GM12878 (cell line): ENCODE measurements around the gene SCYL1. TPM values are rescaled to one million over a fixed set of nuclear protein-coding genes. Genes with fewer than 3 reads are reported as not detected.
A peak's percentile ranks its signal among the peaks of the same experiment; 100 is the strongest.

Source experiments
- ASH2L ChIP-seq: fragments of 300-600, 200-600 bp; sonication (generic); IDR thresholded peaks from 2 replicates; pipeline ENCODE4 v1.6.1; 2017; ENCODE audit warnings: low read depth, mild to moderate bottlenecking, borderline replicate concordance
- CBX5 ChIP-seq: sonication (generic); IDR thresholded peaks from 2 replicates; pipeline ENCODE4 v1.6.1; 2016; ENCODE audit warnings: low read depth, moderate library complexity, mild to moderate bottlenecking, inconsistent platforms
- CHD1 ChIP-seq: IDR thresholded peaks from 2 replicates; pipeline ENCODE4 v1.6.1; 2012; ENCODE audit warnings: low read depth, low read length, improper control_type of control experiment
- CREB1 ChIP-seq: IDR thresholded peaks from 2 replicates; pipeline ENCODE4 v1.6.1; 2012; ENCODE audit warnings: low read depth, mild to moderate bottlenecking, inconsistent platforms
- DPF2 ChIP-seq: fragments of 450-650 bp; IDR thresholded peaks from 2 replicates; pipeline ENCODE4 v1.6.1; 2017; ENCODE audit warnings: mild to moderate bottlenecking
- FOXK2 ChIP-seq: fragments of 450-650 bp; IDR thresholded peaks from 2 replicates; pipeline ENCODE4 v1.6.1; 2017; ENCODE audit warnings: mild to moderate bottlenecking, moderate library complexity
- GATAD2B ChIP-seq: fragments of 450-650 bp; conservative IDR thresholded peaks from 2 replicates; pipeline ENCODE4 v1.6.1; 2017; ENCODE audit warnings: low read depth, mild to moderate bottlenecking, moderate library complexity
- IKZF2 ChIP-seq, 2 experiments: fragments of 450-650 bp; IDR thresholded peaks; 2 replicates each; pipeline ENCODE4 v1.6.1; 2017; ENCODE audit warnings: mild to moderate bottlenecking in 2 of 2, moderate library complexity in 2 of 2
- MTA2 ChIP-seq: fragments of 450-650 bp; IDR thresholded peaks from 2 replicates; pipeline ENCODE4 v1.6.1; 2016; ENCODE audit warnings: low read depth, mild to moderate bottlenecking, moderate library complexity
- NFYB ChIP-seq: IDR thresholded peaks from 2 replicates; pipeline ENCODE4 v1.6.1; 2011; ENCODE audit warnings: low read depth, mild to moderate bottlenecking, low read length, improper control_type of control experiment, moderate library complexity; ENCODE audit not compliant: insufficient read depth
- NKRF ChIP-seq: fragments of 450-650 bp; conservative IDR thresholded peaks from 2 replicates; pipeline ENCODE4 v1.6.1; 2017; ENCODE audit warnings: mild to moderate bottlenecking, moderate library complexity
- NR2C1 ChIP-seq: fragments of 450-650 bp; IDR thresholded peaks from 2 replicates; pipeline ENCODE4 v1.6.1; 2017; ENCODE audit warnings: antibody characterized with exemption, mild to moderate bottlenecking, moderate library complexity
- NRF1 ChIP-seq: conservative IDR thresholded peaks from 2 replicates; pipeline ENCODE4 v1.6.1; 2011; ENCODE audit warnings: mild to moderate bottlenecking, low read depth, low read length, improper control_type of control experiment
- POLR2AphosphoS5 ChIP-seq: IDR thresholded peaks from 2 replicates; pipeline ENCODE4 v1.6.1; 2011; ENCODE audit warnings: mild to moderate bottlenecking, low read length, inconsistent platforms
- RAD51 ChIP-seq: fragments of 450-650 bp; IDR thresholded peaks from 2 replicates; pipeline ENCODE4 v1.6.1; 2016; ENCODE audit warnings: moderate library complexity, mild to moderate bottlenecking, inconsistent platforms
- SMARCA5 ChIP-seq: fragments of 450-650 bp; IDR thresholded peaks from 2 replicates; pipeline ENCODE4 v1.6.1; 2017; ENCODE audit warnings: mild to moderate bottlenecking
- TBL1XR1 ChIP-seq: IDR thresholded peaks from 2 replicates; pipeline ENCODE4 v1.6.1; 2012; ENCODE audit warnings: low read depth, low read length, improper control_type of control experiment
- TCF12 ChIP-seq: IDR thresholded peaks from 2 replicates; pipeline ENCODE4 v1.6.1; 2011; ENCODE audit warnings: low read depth, mild to moderate bottlenecking, low read length
- TCF7 ChIP-seq: IDR thresholded peaks from 2 replicates; pipeline ENCODE4 v1.6.1; 2014; ENCODE audit warnings: antibody characterized with exemption, borderline replicate concordance
- USF2 ChIP-seq: IDR thresholded peaks from 2 replicates; pipeline ENCODE4 v1.6.1; 2011; ENCODE audit warnings: low read depth, low read length, improper control_type of control experiment, borderline replicate concordance
- YY1 ChIP-seq: IDR thresholded peaks from 2 replicates; pipeline ENCODE4 v1.6.1; 2011; ENCODE audit warnings: low read depth, mild to moderate bottlenecking, low read length
- ZNF274 ChIP-seq: IDR thresholded peaks from one replicate; pipeline ENCODE4 v1.8.0; 2011; ENCODE audit not compliant: insufficient read length, insufficient read depth
- ZNF622 ChIP-seq: fragments of 450-650 bp; IDR thresholded peaks from 2 replicates; pipeline ENCODE4 v1.6.1; 2017; ENCODE audit warnings: mild to moderate bottlenecking, inconsistent platforms
- ZNF687 ChIP-seq: fragments of 450-650 bp; IDR thresholded peaks from 2 replicates; pipeline ENCODE4 v1.6.1; 2017; ENCODE audit warnings: mild to moderate bottlenecking, moderate library complexity
- polyA plus RNA-seq, 11 experiments: library from polyadenylated mRNA; depleted of rRNA in 4 of 11; unstranded in 6 of 11; stranded (reverse) in 5 of 11; fragments of >200 nt; fragmentation: Nextera tagmentation in 4 of 11; fragmentation: Illumina TruSeq in 1 of 11; extraction: Ambion mirVana in 4 of 11; extraction: Trizol in 1 of 11; gene quantifications; 1 replicate in 1 of 11; 2 replicates in 10 of 11; pipeline versions ENCODE4 v1.2.1 to v1.2.3, GENCODE V29; 2011 to 2016; ENCODE audit warnings: inconsistent platforms in 2 of 11, missing spikeins in 2 of 11, low read depth in 1 of 11
- total RNA-seq, 4 experiments: library from RNA; depleted of rRNA in 3 of 4; stranded (reverse); fragments of >200 nt in 3 of 4; fragmentation: Illumina TruSeq in 1 of 4; extraction: Trizol in 1 of 4; gene quantifications; 2 replicates each; pipeline versions ENCODE4 v1.2.1 to v1.2.3, GENCODE V29; 2013 to 2021

SCYL1 gene
- total and polyA plus RNA-seq, 10 of the 15 experiments (the other 5 are each of a cell fraction or from before 2014, with no cell fraction given), result 0.80 to 82.7 (median 51.2) TPM

GRCh38 chr11:65569973-65570918, 45.4 kb downstream of the SCYL1 start, which contains the start of gene ZNRD2 (continued):
- TF ChIP-seq NKRF (peak; percentile 76; the same call in 1 of the 2 replicates), TBL1XR1 (peak; percentile 89; the same call in 1 of the 2 replicates), GATAD2B (no peak; the same call in none of the 2 replicates), TCF7 (no peak), CBX5 (no peak), ZNF622 (no peak), SMARCA5 (no peak), USF2 (no peak), TCF12 (no peak), NRF1 (peak; percentile 78), RAD51 (no peak), YY1 (peak; percentile 95), ZNF687 (no peak; the same call in 1 of the 2 replicates), ASH2L (no peak), MTA2 (no peak), CHD1 (no peak; the same call in 1 of the 2 replicates), IKZF2 (IDR thresholded peaks at IDR 0.05) (peak; percentile 49 to 80; a peak in 2 of 4 replicates), ZNF274 (no peak), DPF2 (peak; percentile 86), FOXK2 (peak; percentile 93), CREB1 (no peak), NR2C1 (peak; percentile 79), POLR2AphosphoS5 (peak; percentile 90), NFYB (no peak)
